BLaER1 (cell line): ENCODE measurements around the gene TFDP1.

Source experiments
- H3K27ac ChIP-seq: shearing (Covaris generic); formaldehyde crosslinking; 2 replicates; pipeline ENCODE4 v1.8.1; 2022
- H3K27me3 ChIP-seq: shearing (Covaris generic); formaldehyde crosslinking; 2 replicates; pipeline ENCODE4 v1.8.1; 2022
- H3K36me3 ChIP-seq: shearing (Covaris generic); formaldehyde crosslinking; 2 replicates; pipeline ENCODE4 v1.8.1; 2022
- H3K4me1 ChIP-seq: shearing (Covaris generic); formaldehyde crosslinking; 2 replicates; pipeline ENCODE4 v1.8.1; 2022
- H3K4me2 ChIP-seq: shearing (Covaris generic); formaldehyde crosslinking; 2 replicates; pipeline ENCODE4 v1.8.1; 2022
- H3K4me3 ChIP-seq: shearing (Covaris generic); formaldehyde crosslinking; 2 replicates; pipeline ENCODE4 v1.8.1; 2022
- H3K9ac ChIP-seq: shearing (Covaris generic); formaldehyde crosslinking; 2 replicates; pipeline ENCODE4 v1.8.1; 2022
- H3K9me3 ChIP-seq: shearing (Covaris generic); formaldehyde crosslinking; 2 replicates; pipeline ENCODE4 v1.8.1; 2022
- H4K20me1 ChIP-seq: shearing (Covaris generic); formaldehyde crosslinking; 2 replicates; pipeline ENCODE4 v1.8.1; 2022
- Cebpa-rat ChIP-seq: shearing (Covaris generic); IDR thresholded peaks from 2 replicates; pipeline ENCODE4 v1.8.1; 2022

Gene TFDP1

GRCh38 chr13:113604186-113604585 lies 19.6 kb downstream of the TFDP1 start:
- Histone ChIP-seq H3K27ac (no peak overlapping the region), H3K36me3 (peaks cover 98% of the 10 kb centered on the region), H3K9ac (no peak overlapping the region), H3K4me3 (no peak overlapping the region), H3K9me3 (peaks cover 16% of the 10 kb centered on the region), H3K27me3 (no peaks in the 10 kb centered on the region), H4K20me1 (peaks cover 100% of the 10 kb centered on the region), H3K4me1 (peaks cover 71% of the 10 kb centered on the region), H3K4me2 (0 out of 2 replicates have a peak overlapping the region, but pooled peaks have one; percentile 7)
- TF ChIP-seq Cebpa-rat: no peak

DNA sequence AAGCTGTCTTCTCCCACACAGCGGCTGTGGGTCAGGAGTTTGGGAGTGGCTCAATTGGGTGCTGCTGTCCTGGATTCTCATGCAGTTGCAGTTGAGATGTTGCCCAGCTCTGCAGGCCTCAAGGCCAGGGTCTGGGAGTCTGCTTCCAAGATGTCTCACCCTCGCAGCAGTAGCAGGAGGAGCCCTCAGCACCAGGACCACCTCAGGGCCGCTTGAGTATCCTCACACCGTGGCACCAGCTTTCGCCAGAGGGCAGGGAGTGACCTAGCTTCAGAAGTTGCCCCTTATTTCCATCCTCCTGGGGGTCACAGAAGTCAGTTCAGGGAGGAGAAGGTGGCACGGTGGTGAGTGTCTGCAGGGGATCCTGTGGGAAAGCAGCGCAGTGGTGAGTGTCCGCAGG lies 20.9 kb downstream of the TFDP1 start:
- Histone ChIP-seq H3K4me2 (0 out of 2 replicates have a peak overlapping the region, but pooled peaks have one; percentile 82), H3K27me3 (no peaks in the 10 kb centered on the region), H3K27ac (no peak overlapping the region), H4K20me1 (peaks cover 100% of the 10 kb centered on the region), H3K9ac (no peak overlapping the region), H3K4me1 (peaks cover 79% of the 10 kb centered on the region), H3K4me3 (no peak overlapping the region), H3K36me3 (peaks cover 98% of the 10 kb centered on the region), H3K9me3 (peaks cover 4% of the 10 kb centered on the region)
- TF ChIP-seq Cebpa-rat: no peak

GRCh38 chr13:113605866-113606438 lies 21.4 kb downstream of the TFDP1 start:
- H4K20me1 ChIP-seq: peaks cover 100% of the 10 kb centered on the region
- peaks cover 79% of the 10 kb centered on the region for H3K4me1 ChIP-seq
- TF ChIP-seq Cebpa-rat: no peak
- peak overlapping the region; percentile 82 for H3K4me2 ChIP-seq
- H3K9ac ChIP-seq: 0 out of 2 replicates have a peak overlapping the region, but pooled peaks have one; percentile 16
- H3K27me3 ChIP-seq: no peaks in the 10 kb centered on the region
- H3K4me3 ChIP-seq: no peak overlapping the region
- H3K27ac ChIP-seq: no peak overlapping the region
- H3K36me3 ChIP-seq: peaks cover 98% of the 10 kb centered on the region
- H3K9me3 ChIP-seq: no peaks in the 10 kb centered on the region

DNA sequence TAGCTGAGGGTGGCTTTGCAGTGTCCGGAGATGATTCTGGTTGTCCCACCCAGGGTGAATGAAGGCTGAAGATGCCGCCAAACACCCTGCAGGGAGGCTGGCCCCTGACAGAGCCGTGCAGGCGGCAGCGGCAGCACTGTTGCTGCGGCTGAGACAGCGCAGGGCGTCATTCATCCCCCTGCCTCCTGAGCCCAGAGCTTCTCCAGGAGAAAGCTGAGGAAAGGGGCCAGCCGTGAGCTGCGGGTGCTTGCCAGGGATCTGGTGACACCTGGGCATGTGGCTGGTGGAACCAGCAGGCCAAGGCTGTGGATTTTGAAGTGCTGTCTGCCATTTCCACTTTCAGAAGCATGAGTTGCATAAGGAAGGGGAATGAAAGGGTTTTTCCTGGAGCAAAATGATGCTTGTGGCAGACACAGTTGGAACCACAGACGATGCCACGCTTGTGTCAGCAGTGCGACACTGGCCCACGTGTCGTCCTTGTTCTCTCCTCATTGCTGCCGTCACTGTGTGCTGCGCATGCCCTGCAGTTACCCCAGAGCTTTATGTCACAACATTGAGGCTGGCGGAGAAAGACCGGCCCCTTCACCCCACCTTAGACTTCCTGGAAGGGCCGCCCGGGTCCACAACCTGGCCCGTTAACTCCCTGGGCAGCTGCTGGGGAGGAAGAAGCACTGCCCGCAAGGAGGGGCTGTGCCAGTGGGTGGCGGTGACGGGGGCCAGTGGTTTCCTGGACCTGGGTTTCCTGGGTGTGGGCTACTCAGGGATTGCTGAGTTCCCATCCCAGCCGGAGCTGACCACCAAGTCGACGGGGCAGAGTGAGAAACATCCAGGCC lies 22.7 kb downstream of the TFDP1 start:
- no peaks in the 10 kb centered on the region for H3K9me3 ChIP-seq
- peak overlapping the region; percentile 28; the same call in 1 of the 2 replicates for H3K4me3 ChIP-seq
- H3K27ac ChIP-seq: peak overlapping the region; percentile 59
- H3K9ac ChIP-seq: peak overlapping the region; percentile 57; the same call in 1 of the 2 replicates
- peaks cover 98% of the 10 kb centered on the region for H3K36me3 ChIP-seq
- no peak for TF ChIP-seq Cebpa-rat
- no peaks in the 10 kb centered on the region for H3K27me3 ChIP-seq
- H4K20me1 ChIP-seq: peaks cover 100% of the 10 kb centered on the region
- peaks cover 76% of the 10 kb centered on the region for H3K4me1 ChIP-seq
- H3K4me2 ChIP-seq: peak overlapping the region; percentile 82

GRCh38 chr13:113607889-113608635 lies 23.5 kb downstream of the TFDP1 start:
- H3K4me1 ChIP-seq: peaks cover 68% of the 10 kb centered on the region
- peak overlapping the region; percentile 59 for H3K27ac ChIP-seq
- 0 out of 2 replicates have a peak overlapping the region, but pooled peaks have one; percentile 28 for H3K4me3 ChIP-seq
- no peaks in the 10 kb centered on the region for H3K9me3 ChIP-seq
- peaks cover 98% of the 10 kb centered on the region for H3K36me3 ChIP-seq
- no peaks in the 10 kb centered on the region for H3K27me3 ChIP-seq
- peaks cover 100% of the 10 kb centered on the region for H4K20me1 ChIP-seq
- peak overlapping the region; percentile 57; the same call in 1 of the 2 replicates for H3K9ac ChIP-seq
- TF ChIP-seq Cebpa-rat: no peak
- H3K4me2 ChIP-seq: peak overlapping the region; percentile 82

DNA sequence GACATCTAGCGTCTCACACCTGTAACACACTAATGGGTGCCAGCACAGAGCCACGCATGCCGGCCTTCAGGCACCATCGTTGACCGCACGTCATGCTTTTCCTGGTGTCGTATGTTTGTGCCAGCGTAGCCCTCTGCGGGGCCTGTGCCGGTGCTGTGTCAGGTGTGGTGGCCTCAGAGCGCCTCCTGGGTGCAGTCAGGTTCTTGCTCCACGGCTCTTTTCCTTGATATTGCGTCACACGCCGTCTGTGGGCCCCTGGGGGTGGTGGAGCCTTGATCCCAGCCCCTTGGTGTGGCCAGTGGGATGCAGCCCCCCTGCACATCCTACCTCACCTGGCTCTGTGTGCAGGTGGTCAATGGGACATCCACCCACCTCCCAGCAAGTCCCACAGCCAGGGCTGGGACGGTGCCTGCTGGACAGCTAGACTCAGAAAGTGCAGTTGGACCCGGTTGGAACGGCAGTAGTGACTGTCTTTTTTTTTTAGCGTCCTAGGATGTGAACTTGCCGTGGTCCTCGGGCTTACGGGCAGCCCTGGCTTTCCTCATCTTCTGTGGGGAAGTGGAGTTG lies 24.5 kb downstream of the TFDP1 start:
- Histone ChIP-seq H3K27me3 (no peaks in the 10 kb centered on the region), H4K20me1 (peaks cover 100% of the 10 kb centered on the region), H3K36me3 (peaks cover 100% of the 10 kb centered on the region), H3K4me1 (peaks cover 59% of the 10 kb centered on the region), H3K4me3 (no peak overlapping the region), H3K9ac (no peak overlapping the region), H3K27ac (no peak overlapping the region; the same call in 1 of the 2 replicates), H3K9me3 (no peaks in the 10 kb centered on the region), H3K4me2 (peak overlapping the region; percentile 82)
- TF ChIP-seq Cebpa-rat: peak; percentile 27; the same call in 1 of the 2 replicates

GRCh38 chr13:113609616-113610015 lies 25.1 kb downstream of the TFDP1 start:
- Histone ChIP-seq H4K20me1 (peaks cover 100% of the 10 kb centered on the region), H3K4me1 (peaks cover 53% of the 10 kb centered on the region), H3K9me3 (no peaks in the 10 kb centered on the region), H3K27me3 (no peaks in the 10 kb centered on the region), H3K4me2 (peak overlapping the region; percentile 82), H3K4me3 (no peak overlapping the region), H3K36me3 (peaks cover 100% of the 10 kb centered on the region), H3K27ac (peak overlapping the region; percentile 16; the same call in 1 of the 2 replicates), H3K9ac (no peak overlapping the region)
- no peak for TF ChIP-seq Cebpa-rat

DNA sequence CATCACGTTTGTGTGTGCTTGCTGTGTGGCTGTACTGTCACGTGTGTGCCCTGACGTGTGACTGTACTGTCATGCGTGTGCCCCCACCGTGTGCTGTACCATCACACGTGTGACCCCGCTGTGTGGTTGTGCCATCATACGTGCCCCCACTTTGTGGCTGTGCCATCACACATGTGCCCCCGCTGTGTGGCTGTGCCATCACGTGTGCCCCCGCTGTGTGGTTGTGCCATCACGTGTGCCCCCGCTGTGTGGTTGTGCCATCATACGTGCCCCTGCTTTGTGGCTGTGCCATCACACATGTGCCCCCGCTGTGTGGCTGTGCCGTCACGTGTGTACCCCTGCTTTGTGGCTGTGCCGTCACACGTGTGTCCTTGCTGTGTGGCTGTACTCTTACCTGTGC lies 25.7 kb downstream of the TFDP1 start:
- peaks cover 47% of the 10 kb centered on the region for H3K4me1 ChIP-seq
- peaks cover 100% of the 10 kb centered on the region for H4K20me1 ChIP-seq
- no peak overlapping the region for H3K27ac ChIP-seq
- H3K27me3 ChIP-seq: no peaks in the 10 kb centered on the region
- no peak overlapping the region for H3K4me2 ChIP-seq
- no peak overlapping the region for H3K9ac ChIP-seq
- no peak for TF ChIP-seq Cebpa-rat
- H3K9me3 ChIP-seq: no peaks in the 10 kb centered on the region
- H3K4me3 ChIP-seq: no peak overlapping the region
- H3K36me3 ChIP-seq: peaks cover 100% of the 10 kb centered on the region

- no peak overlapping the region for H3K9ac ChIP-seq
- H3K36me3 ChIP-seq: peaks cover 100% of the 10 kb centered on the region
- peaks cover 36% of the 10 kb centered on the region for H3K4me1 ChIP-seq
- H3K4me2 ChIP-seq: no peak overlapping the region
- no peaks in the 10 kb centered on the region for H3K27me3 ChIP-seq
- no peak overlapping the region for H3K4me3 ChIP-seq
- no peaks in the 10 kb centered on the region for H3K9me3 ChIP-seq
- TF ChIP-seq Cebpa-rat: no peak
- H3K27ac ChIP-seq: no peak overlapping the region
- H4K20me1 ChIP-seq: peaks cover 100% of the 10 kb centered on the region
Measured at GRCh38 chr13:113611996-113612395, 27.4 kb downstream of the TFDP1 start.
